Measurements from ENCODE around the gene SGTB. TPM values are rescaled to one million over a fixed set of nuclear protein-coding genes. Genes with fewer than 3 reads are reported as not detected.
A peak's percentile ranks its signal among the peaks of the same experiment; 100 is the strongest.
"Not testable (repeated sequence)": the region's sequence is repeated elsewhere in the genome, so short reads cannot be mapped to it uniquely, and the experiment has no call there.

Gene SGTB
- total RNA-seq, 1 donor from 2014 or later, result 35.9 TPM

- DNase-seq, result no peak
These were observed 53.2 kb downstream of the SGTB start for GRCh38 chr5:65668696-65669095.

GRCh38 chr5:65663804-65664521 is 57.9 kb downstream of the SGTB start:
- DNase-seq, result no peak

- DNase-seq, result no peak
These were observed 67.2 kb downstream of the SGTB start for GRCh38 chr5:65654713-65655112.

GRCh38 chr5:65651144-65651543 is 70.8 kb downstream of the SGTB start:
- no peak for DNase-seq

- no peak for DNase-seq
These were observed 74.0 kb downstream of the SGTB start for GRCh38 chr5:65647941-65648340.

- no peak for DNase-seq
These were observed 75.0 kb downstream of the SGTB start for GRCh38 chr5:65646938-65647337.

- no peak for DNase-seq
These were observed 81.7 kb downstream of the SGTB start for GRCh38 chr5:65640240-65640639.

GRCh38 chr5:65630981-65631380 is 90.9 kb downstream of the SGTB start:
- DNase-seq, result no peak

GRCh38 chr5:65625743-65626142 is 96.2 kb downstream of the SGTB start:
- DNase-seq, result no peak

GRCh38 chr5:65624571-65625555 is 97.0 kb downstream of the SGTB start, which contains the start of the genes SHLD3 and TRAPPC13:
Gene SHLD3, plus strand, starts transcription at chr5:65625027. Its CDS starts 4,561 bp downstream, at chr5:65629588.
Gene TRAPPC13, plus strand, starts transcription at chr5:65625027. Its CDS starts 34 bp downstream, at chr5:65625061.
- DNase-seq, result peak; percentile 83

- peak; percentile 88 for DNase-seq
These were observed 97.8 kb downstream of the SGTB start, which contains the start of gene TRIM23 for GRCh38 chr5:65624025-65624570. Gene TRIM23, minus strand, starts transcription at chr5:65624333. Its CDS starts 59 bp downstream, at chr5:65624274.

- DNase-seq, result no peak
These were observed 98.4 kb downstream of the SGTB start for GRCh38 chr5:65623482-65623881.

GRCh38 chr5:65621961-65622360 is 99.9 kb downstream of the SGTB start:
- DNase-seq, result not testable (repeated sequence)

GRCh38 chr5:65620021-65620420 is 101.9 kb downstream of the SGTB start:
- no peak for DNase-seq

Other genes with a start within 250 kb of the SGTB start
- 17.5 TPM for gene ADAMTS6, start 240.2 kb downstream of the SGTB start, total RNA-seq
- 8.1 TPM for gene CENPK, start 158.9 kb downstream of the SGTB start, total RNA-seq
- 60.5 TPM for gene PPWD1, start 158.8 kb downstream of the SGTB start, total RNA-seq
- gene TRIM23, start 97.8 kb downstream of the SGTB start, total RNA-seq, result 94.1 TPM
- gene SHLD3, start 97.1 kb downstream of the SGTB start, total RNA-seq, result 17.2 TPM
- 40.6 TPM for gene TRAPPC13, start 97.1 kb downstream of the SGTB start, total RNA-seq
- 61.6 TPM for gene NLN, start 96 bp upstream of the SGTB start, total RNA-seq
- 88.3 TPM for gene ERBIN, start 204.5 kb upstream of the SGTB start, total RNA-seq

All from occipital lobe (tissue), 2 donors.